Endothelial cell of umbilical vein (primary cell): ENCODE measurements around the gene ASNSD1. TPM values are rescaled to one million over a fixed set of nuclear protein-coding genes. Genes with fewer than 3 reads are reported as not detected.

Experiments
- BruUV-seq: library from RNA; stranded (reverse); fragments of 400-500 nt; replicated peaks from 2 replicates; lab custom pipeline; 2021; lab: Mats Ljungman, UMichigan
- CTCF ChIA-PET: fragments of 300-600, 350-600 bp; sonication (Branson Sonifier 250); formaldehyde crosslinking; loops from one replicate; lab custom pipeline; 2021; ENCODE audit warnings: antibody characterized with exemption, inconsistent platforms; lab: Charles Lee
- POLR2A ChIA-PET: fragments of 300-600, 350-600 bp; sonication (Branson Sonifier 250); formaldehyde crosslinking; loops from one replicate; lab custom pipeline; 2021; ENCODE audit warnings: antibody characterized with exemption, inconsistent platforms; lab: Charles Lee
- DNase-seq: peaks from one replicate; pipeline ENCODE4 v3.0.0-alpha.2; 2011; ENCODE audit warnings: low read depth, low spot score
- FAIRE-seq: peaks from 2 replicates; lab custom pipeline; 2011; peaks lifted over from hg19 to GRCh38; lab: Jason Lieb, UNC
- H2AFZ ChIP-seq: 2 replicates; pipeline ENCODE4 v1.6.0; 2012; ENCODE audit warnings: low read depth, low read length, control low read depth, inconsistent platforms
- H3K27ac ChIP-seq: 2 replicates; pipeline ENCODE4 v1.5.1; 2011; ENCODE audit warnings: low read depth, mild to moderate bottlenecking, control low read depth, low read length, moderate library complexity; ENCODE audit not compliant: insufficient read depth
- H3K27me3 ChIP-seq, 2 experiments: 2 replicates each; pipeline versions ENCODE4 v1.6.0 to v1.6.1; 2011; ENCODE audit warnings: low read length in 2 of 2, mixed read lengths in 1 of 2; ENCODE audit not compliant: control insufficient read depth in 2 of 2, insufficient read depth in 2 of 2
- H3K36me3 ChIP-seq, 2 experiments: 2 replicates in 1 of 2; 3 replicates in 1 of 2; pipeline ENCODE4 v1.5.1; 2011; ENCODE audit warnings: low read length in 2 of 2, mild to moderate bottlenecking in 1 of 2, moderate library complexity in 1 of 2; ENCODE audit not compliant: control insufficient read depth in 2 of 2, insufficient read depth in 2 of 2; ENCODE audit errors: extremely low read depth in 1 of 2
- H3K4me1 ChIP-seq: 3 replicates; pipeline ENCODE4 v1.5.1; 2011; ENCODE audit warnings: mild to moderate bottlenecking, low read length; ENCODE audit not compliant: control insufficient read depth, insufficient read depth; ENCODE audit errors: extremely low read depth
- H3K4me2 ChIP-seq: 2 replicates; pipeline ENCODE4 v1.6.1; 2011; ENCODE audit warnings: low read length, control low read depth, mixed read lengths; ENCODE audit not compliant: insufficient read depth
- H3K4me3 ChIP-seq, 3 experiments: fragments of 200-600 bp in 1 of 3; sonication (generic), shearing (Covaris generic) in 1 of 3; replicated peaks in 1 of 3; 2 replicates each; pipeline ENCODE4 v1.5.1; 2011 to 2016; ENCODE audit warnings: control low read depth in 3 of 3, low read length in 3 of 3, mild to moderate bottlenecking in 2 of 3, inconsistent platforms in 1 of 3, low read depth in 1 of 3, moderate library complexity in 1 of 3; ENCODE audit not compliant: insufficient read depth in 1 of 3
- H3K79me2 ChIP-seq: 2 replicates; pipeline ENCODE4 v1.6.0; 2012; ENCODE audit warnings: low read length, inconsistent platforms; ENCODE audit not compliant: control insufficient read depth, insufficient read depth
- H3K9ac ChIP-seq: replicated peaks from 2 replicates; pipeline ENCODE3; 2011; ENCODE audit warnings: low read length, control low read depth; ENCODE audit not compliant: insufficient read depth; ENCODE audit errors: extremely low read depth
- H3K9me1 ChIP-seq: replicated peaks from 3 replicates; pipeline ENCODE4 v1.6.0; 2011; ENCODE audit warnings: mild to moderate bottlenecking, low read length; ENCODE audit not compliant: control insufficient read depth, insufficient read depth; ENCODE audit errors: extremely low read depth
- H3K9me3 ChIP-seq: replicated peaks from 2 replicates; pipeline ENCODE4 v1.5.1; 2012; ENCODE audit warnings: low read length, inconsistent platforms; ENCODE audit not compliant: control insufficient read depth, insufficient read depth
- H4K20me1 ChIP-seq: replicated peaks from 2 replicates; pipeline ENCODE3; 2011; ENCODE audit warnings: mild to moderate bottlenecking, low read length; ENCODE audit not compliant: control insufficient read depth, insufficient read depth; ENCODE audit errors: extremely low read depth
- EZH2 ChIP-seq: IDR thresholded peaks from 2 replicates; pipeline ENCODE4 v1.6.1; 2012; ENCODE audit warnings: borderline replicate concordance, low read depth, mild to moderate bottlenecking, moderate library complexity, low read length, inconsistent platforms; ENCODE audit not compliant: severe bottlenecking
- FOS ChIP-seq: IDR thresholded peaks from 2 replicates; pipeline ENCODE4 v1.6.1; 2011; ENCODE audit warnings: mild to moderate bottlenecking, low read length, moderate library complexity, borderline replicate concordance; ENCODE audit not compliant: insufficient read depth
- GATA2 ChIP-seq: IDR thresholded peaks from 2 replicates; pipeline ENCODE4 v1.7.0; 2011; ENCODE audit warnings: low read depth, mild to moderate bottlenecking, moderate library complexity, mixed read lengths, low read length; ENCODE audit not compliant: insufficient read length, insufficient read depth
- JUN ChIP-seq: IDR thresholded peaks from 2 replicates; pipeline ENCODE4 v1.6.1; 2011; ENCODE audit warnings: borderline replicate concordance, low read depth; ENCODE audit not compliant: insufficient read length, insufficient read depth
- MYC ChIP-seq: IDR thresholded peaks from one replicate; pipeline ENCODE4 v1.6.1; 2011; ENCODE audit warnings: mild to moderate bottlenecking, low read depth, low read length
- POLR2A ChIP-seq: IDR thresholded peaks from 2 replicates; pipeline ENCODE4 v1.6.1; 2012; ENCODE audit warnings: low read depth, mild to moderate bottlenecking, control low read depth, low read length
- POLR2AphosphoS5 ChIP-seq: IDR thresholded peaks from 2 replicates; pipeline ENCODE4 v1.6.1; 2012; ENCODE audit warnings: low read depth, mild to moderate bottlenecking, control low read depth, low read length, moderate library complexity; ENCODE audit not compliant: insufficient read depth
- dilution Hi-C: fragments of 300-500 bp; cut with MboI; formaldehyde crosslinking; loops from one replicate; pipeline ENCODE4 v1.15.0; 2019; ENCODE audit warnings: low sequenced_read_pairs; ENCODE audit not compliant: extremely low pct_ligation_motif_present
- intact Hi-C: fragments of 100-400 bp; cut with micrococcal nuclease; formaldehyde crosslinking; loops from one replicate; pipeline ENCODE4 v1.10.0; 2022
- polyA plus RNA-seq, 4 experiments: library from polyadenylated mRNA; depleted of rRNA in 3 of 4; stranded (reverse) in 3 of 4; unstranded in 1 of 4; fragments of >200 nt; gene quantifications; 2 replicates each; pipeline versions ENCODE4 v1.2.1 to v1.2.3, GENCODE V29; 2011 to 2012; ENCODE audit warnings: missing spikeins in 1 of 4
- total RNA-seq: library from RNA; stranded (reverse); gene quantifications from 2 replicates; pipeline ENCODE4 v1.2.3, GENCODE V29; 2021
- TF ChIP-seq, protein P1 (sequence below): IDR thresholded peaks from 2 replicates; pipeline ENCODE4 v1.6.1; 2011; ENCODE audit not compliant: insufficient read depth, insufficient read length
- TF ChIP-seq, protein P2 (sequence below), 2 donors: IDR thresholded peaks; 1 replicate in 1 of 2; 2 replicates in 1 of 2; pipeline ENCODE4 v1.5.1; 2011; ENCODE audit warnings: low read length in 2 of 2, mild to moderate bottlenecking in 2 of 2, moderate library complexity in 2 of 2, control low read depth in 1 of 2, inconsistent platforms in 1 of 2, low read depth in 1 of 2; ENCODE audit not compliant: insufficient read depth in 1 of 2; ENCODE audit errors: extremely low read depth in 1 of 2

The ASNSD1 gene
- total and polyA plus RNA-seq, 2 donors (not counting 3 experiments of a cell fraction or from before 2014, with no cell fraction given) = 15.8 to 39.5 TPM

DNA sequence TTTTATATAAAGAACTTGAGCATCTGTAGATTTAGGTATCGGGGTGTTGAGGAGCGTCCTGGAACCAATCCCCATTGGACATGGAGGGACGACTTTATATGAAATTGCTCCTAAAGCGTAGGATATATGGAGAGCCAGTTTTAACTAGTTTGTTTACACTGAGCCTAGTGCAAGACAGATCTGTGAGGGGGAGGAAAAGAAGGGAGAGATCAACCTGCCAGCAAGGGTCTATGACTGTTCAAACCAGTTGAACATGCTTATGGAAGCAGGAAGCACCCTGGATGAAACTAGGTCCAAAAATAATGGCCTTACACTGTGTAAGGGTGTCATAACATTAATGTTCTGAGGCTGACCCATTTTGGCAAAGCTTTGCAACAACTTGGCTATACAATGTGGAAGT, 46.7 kb upstream of the ASNSD1 start:
- ChIA-PET POLR2A (no interaction called here), CTCF (interaction anchor here (1.2 kb wide), 1 partner anchor 28 kb away, joined by 3 read pairs; no protein-coding TSS in a partner anchor)
- intact Hi-C loops (no loop called here), dilution Hi-C loops (no loop called here)
- no peak overlapping the region for H3K4me3 ChIP-seq
- H4K20me1 ChIP-seq = no peaks in the 10 kb centered on the region
- H3K9me3 ChIP-seq = no peaks in the 10 kb centered on the region
- H3K27me3 ChIP-seq = no peaks in the 10 kb centered on the region
- no TSS peak for BruUV-seq
- no peaks in the 10 kb centered on the region for H3K9me1 ChIP-seq
- DNase-seq (no peak), FAIRE-seq (no peak)
- no peak overlapping the region for H2AFZ ChIP-seq
- H3K4me2 ChIP-seq = no peak overlapping the region
- TF ChIP-seq, protein P1, sequence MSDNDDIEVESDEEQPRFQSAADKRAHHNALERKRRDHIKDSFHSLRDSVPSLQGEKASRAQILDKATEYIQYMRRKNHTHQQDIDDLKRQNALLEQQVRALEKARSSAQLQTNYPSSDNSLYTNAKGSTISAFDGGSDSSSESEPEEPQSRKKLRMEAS = no peak
- no peak for TF ChIP-seq MYC
- TF ChIP-seq JUN = no peak
- no peak for TF ChIP-seq FOS
- no peak for TF ChIP-seq GATA2
- no peak for TF ChIP-seq POLR2A
- TF ChIP-seq, protein P2, sequence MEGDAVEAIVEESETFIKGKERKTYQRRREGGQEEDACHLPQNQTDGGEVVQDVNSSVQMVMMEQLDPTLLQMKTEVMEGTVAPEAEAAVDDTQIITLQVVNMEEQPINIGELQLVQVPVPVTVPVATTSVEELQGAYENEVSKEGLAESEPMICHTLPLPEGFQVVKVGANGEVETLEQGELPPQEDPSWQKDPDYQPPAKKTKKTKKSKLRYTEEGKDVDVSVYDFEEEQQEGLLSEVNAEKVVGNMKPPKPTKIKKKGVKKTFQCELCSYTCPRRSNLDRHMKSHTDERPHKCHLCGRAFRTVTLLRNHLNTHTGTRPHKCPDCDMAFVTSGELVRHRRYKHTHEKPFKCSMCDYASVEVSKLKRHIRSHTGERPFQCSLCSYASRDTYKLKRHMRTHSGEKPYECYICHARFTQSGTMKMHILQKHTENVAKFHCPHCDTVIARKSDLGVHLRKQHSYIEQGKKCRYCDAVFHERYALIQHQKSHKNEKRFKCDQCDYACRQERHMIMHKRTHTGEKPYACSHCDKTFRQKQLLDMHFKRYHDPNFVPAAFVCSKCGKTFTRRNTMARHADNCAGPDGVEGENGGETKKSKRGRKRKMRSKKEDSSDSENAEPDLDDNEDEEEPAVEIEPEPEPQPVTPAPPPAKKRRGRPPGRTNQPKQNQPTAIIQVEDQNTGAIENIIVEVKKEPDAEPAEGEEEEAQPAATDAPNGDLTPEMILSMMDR (IDR thresholded peaks at IDR 0.05; ENCODE audit: extremely low read depth in 1 of 2, insufficient read depth in 1 of 2, low read depth in 1 of 2, low read length in 2 of 2) = no peak
- TF ChIP-seq POLR2AphosphoS5 = no peak
- no peak for TF ChIP-seq EZH2
- H3K79me2 ChIP-seq = no peaks in the 10 kb centered on the region
- no peaks in the 10 kb centered on the region for H3K36me3 ChIP-seq
- H3K27ac ChIP-seq = no peak overlapping the region
- peaks cover 17% of the 10 kb centered on the region for H3K4me1 ChIP-seq
- no peak overlapping the region for H3K9ac ChIP-seq
